Breast epithelium (tissue), 4 donors: ENCODE data around the gene COL8A1. TPM values are rescaled to one million over a fixed set of nuclear protein-coding genes. Genes with fewer than 3 reads are reported as not detected.

Experiments
- DNase-seq, 2 donors: peaks; one replicate each; pipeline ENCODE4 v3.0.0-alpha.2; 2019; ENCODE audit warnings: low spot score in 2 of 2
- H3K27ac ChIP-seq, 2 donors: fragments of 200-600 bp; sonication (generic) in 1 of 2; one replicate each; pipeline ENCODE4 v1.5.1; 2016 to 2019; ENCODE audit warnings: mild to moderate bottlenecking in 1 of 2
- H3K27me3 ChIP-seq, 2 donors: fragments of 200-600 bp; sonication (generic) in 1 of 2; one replicate each; pipeline versions ENCODE4 v1.5.1 to v1.6.0; 2017 to 2019; ENCODE audit warnings: control low read depth in 1 of 2, mild to moderate bottlenecking in 1 of 2
- H3K36me3 ChIP-seq: fragments of 200-600 bp; one replicate; pipeline ENCODE4 v1.5.1; 2019
- H3K4me1 ChIP-seq, 2 donors: fragments of 200-600 bp; sonication (generic); one replicate each; pipeline ENCODE4 v1.5.1; 2016 to 2019; ENCODE audit warnings: control low read depth in 1 of 2
- H3K4me3 ChIP-seq, 3 donors: fragments of 200-600 bp; sonication (generic); 1 replicate in 2 of 3; 2 replicates in 1 of 3; pipeline ENCODE4 v1.5.1; 2016 to 2019; ENCODE audit warnings: mild to moderate bottlenecking in 3 of 3, moderate library complexity in 2 of 3
- H3K9me3 ChIP-seq, 2 donors: fragments of 200-600 bp; sonication (generic) in 1 of 2; one replicate each; pipeline ENCODE4 v1.5.1; 2016 to 2019; ENCODE audit warnings: control low read depth in 1 of 2
- POLR2A ChIP-seq: fragments of 450-650 bp; IDR thresholded peaks from one replicate; pipeline ENCODE4 v1.6.1; 2016; ENCODE audit warnings: antibody characterized with exemption, mild to moderate bottlenecking, moderate library complexity
- POLR2AphosphoS5 ChIP-seq, 3 donors: sonication (generic); formaldehyde crosslinking; IDR thresholded peaks; one replicate each; pipeline ENCODE4 v1.6.1; 2017; ENCODE audit warnings: antibody characterized with exemption in 3 of 3
- intact Hi-C: fragments of 100-400 bp; cut with DNase I; formaldehyde crosslinking; loops from one replicate; pipeline ENCODE4 v1.15.1; 2023; ENCODE audit warnings: low total_unique reads
- total RNA-seq, 3 donors: library from RNA; depleted of rRNA; stranded (reverse); fragments of >200 nt; gene quantifications; one replicate each; pipeline ENCODE4 v1.1.0, GENCODE V29; 2016
- TF ChIP-seq, protein P1 (sequence below), 3 donors: fragments of 450-650 bp; IDR thresholded peaks; one replicate each; pipeline ENCODE4 v1.5.1; 2016 to 2017; ENCODE audit warnings: antibody characterized with exemption in 3 of 3, mild to moderate bottlenecking in 3 of 3, moderate library complexity in 3 of 3

COL8A1 gene
- total RNA-seq, 3 donors from 2014 or later = 9.2 to 43.6 (median 13.6) TPM

DNA sequence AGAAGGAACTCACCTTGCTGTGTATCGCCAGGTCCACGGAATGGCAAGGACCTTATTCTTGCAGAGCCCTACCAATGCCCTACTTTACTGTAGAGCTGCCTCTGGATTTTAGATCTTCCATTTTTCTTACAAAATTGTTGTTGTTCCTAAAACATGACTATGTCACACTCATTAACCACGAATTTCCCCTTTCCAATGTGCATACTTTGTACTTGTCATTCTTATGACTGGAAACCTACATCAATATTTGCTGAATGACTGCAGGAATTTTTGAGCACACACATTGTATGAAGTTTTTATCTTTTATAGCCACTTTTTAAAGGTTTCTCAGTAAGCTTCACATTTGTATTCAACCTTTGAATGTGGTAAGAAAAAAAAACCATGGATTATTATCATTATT is 143.4 kb downstream of the COL8A1 start:
- Histone ChIP-seq H3K36me3 (no peaks in the 10 kb centered on the region), H3K9me3 (no peaks in the 10 kb centered on the region), H3K4me3 (no peak overlapping the region), H3K4me1 (no peaks in the 10 kb centered on the region), H3K27ac (no peak overlapping the region), H3K27me3 (no peaks in the 10 kb centered on the region)
- intact Hi-C loops = no loop called here
- TF ChIP-seq, protein P1, sequence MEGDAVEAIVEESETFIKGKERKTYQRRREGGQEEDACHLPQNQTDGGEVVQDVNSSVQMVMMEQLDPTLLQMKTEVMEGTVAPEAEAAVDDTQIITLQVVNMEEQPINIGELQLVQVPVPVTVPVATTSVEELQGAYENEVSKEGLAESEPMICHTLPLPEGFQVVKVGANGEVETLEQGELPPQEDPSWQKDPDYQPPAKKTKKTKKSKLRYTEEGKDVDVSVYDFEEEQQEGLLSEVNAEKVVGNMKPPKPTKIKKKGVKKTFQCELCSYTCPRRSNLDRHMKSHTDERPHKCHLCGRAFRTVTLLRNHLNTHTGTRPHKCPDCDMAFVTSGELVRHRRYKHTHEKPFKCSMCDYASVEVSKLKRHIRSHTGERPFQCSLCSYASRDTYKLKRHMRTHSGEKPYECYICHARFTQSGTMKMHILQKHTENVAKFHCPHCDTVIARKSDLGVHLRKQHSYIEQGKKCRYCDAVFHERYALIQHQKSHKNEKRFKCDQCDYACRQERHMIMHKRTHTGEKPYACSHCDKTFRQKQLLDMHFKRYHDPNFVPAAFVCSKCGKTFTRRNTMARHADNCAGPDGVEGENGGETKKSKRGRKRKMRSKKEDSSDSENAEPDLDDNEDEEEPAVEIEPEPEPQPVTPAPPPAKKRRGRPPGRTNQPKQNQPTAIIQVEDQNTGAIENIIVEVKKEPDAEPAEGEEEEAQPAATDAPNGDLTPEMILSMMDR (IDR thresholded peaks at IDR 0.05) = no peak
- no peak for TF ChIP-seq POLR2A
- TF ChIP-seq POLR2AphosphoS5 (IDR thresholded peaks at IDR 0.05) = no peak
- DNase-seq = no peak

DNA sequence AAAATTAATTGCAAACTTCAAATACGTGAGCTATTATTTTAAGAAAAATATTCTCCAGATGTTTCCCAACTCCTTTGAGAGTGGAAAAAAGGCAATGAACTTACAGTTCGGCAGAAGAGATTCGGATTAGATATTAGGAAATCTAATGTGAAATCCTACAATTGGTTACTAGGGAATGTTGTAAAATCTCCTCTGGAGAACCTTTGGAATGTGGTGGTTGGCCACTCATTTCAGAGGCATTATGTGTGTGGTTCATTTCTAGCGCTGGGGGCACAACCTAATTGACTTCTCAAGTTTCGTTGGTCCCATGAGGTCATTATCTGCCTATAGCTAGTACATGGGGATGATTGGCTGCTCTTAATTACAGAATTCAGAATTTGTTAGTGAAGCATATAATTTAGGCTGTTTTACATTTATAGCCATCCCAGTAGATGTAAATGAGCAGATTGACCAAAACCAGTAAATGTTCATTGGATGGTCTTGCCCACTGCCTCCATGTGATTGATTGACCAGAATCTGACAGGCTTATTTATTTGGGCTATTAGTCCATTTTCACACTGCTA is 144.7 kb downstream of the COL8A1 start:
- H3K27ac ChIP-seq = no peak overlapping the region
- H3K4me3 ChIP-seq = no peak overlapping the region
- no peak for DNase-seq
- H3K36me3 ChIP-seq = no peaks in the 10 kb centered on the region
- H3K27me3 ChIP-seq = no peaks in the 10 kb centered on the region
- TF ChIP-seq, protein P1 (IDR thresholded peaks at IDR 0.05) = no peak
- TF ChIP-seq POLR2AphosphoS5 (IDR thresholded peaks at IDR 0.05) = no peak
- no peak for TF ChIP-seq POLR2A
- intact Hi-C loops = no loop called here
- no peaks in the 10 kb centered on the region for H3K4me1 ChIP-seq
- H3K9me3 ChIP-seq = no peaks in the 10 kb centered on the region

DNA sequence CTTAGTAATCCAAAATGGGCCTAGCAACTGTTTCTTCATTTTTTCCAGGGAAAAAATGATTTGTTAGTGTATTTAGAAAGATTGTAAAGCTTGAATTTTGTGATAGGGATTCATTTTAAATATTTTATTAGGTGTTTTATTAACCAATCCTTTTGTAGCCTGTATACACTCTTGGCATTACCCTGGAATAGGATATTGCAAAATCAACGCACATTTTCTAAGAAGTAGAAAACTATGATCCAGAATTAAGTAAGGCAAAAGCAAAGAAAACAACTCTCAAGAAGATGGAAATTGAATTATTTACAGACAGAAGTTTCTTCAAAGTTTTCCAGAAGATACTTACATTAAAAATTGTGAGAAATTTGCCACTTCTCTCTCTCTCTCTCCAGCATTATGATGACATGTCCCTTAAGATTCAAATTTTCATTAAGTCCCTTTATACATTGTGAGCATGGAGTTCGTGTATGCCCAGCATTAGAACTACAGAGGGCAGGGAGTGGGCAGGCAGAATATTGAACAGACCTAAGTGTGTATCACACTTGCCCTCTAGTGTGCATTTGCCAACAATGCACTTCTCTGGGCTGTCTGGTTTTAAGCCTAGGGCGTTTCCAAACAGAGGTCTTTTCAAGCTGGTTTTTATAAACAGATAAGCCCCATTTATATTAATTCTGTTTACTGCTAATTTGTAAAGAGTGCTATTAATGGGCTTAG is 150.8 kb downstream of the COL8A1 start:
- DNase-seq = no peak
- Histone ChIP-seq H3K27me3 (no peaks in the 10 kb centered on the region), H3K36me3 (no peaks in the 10 kb centered on the region), H3K27ac (no peak overlapping the region), H3K4me3 (no peak overlapping the region), H3K9me3 (no peaks in the 10 kb centered on the region), H3K4me1 (no peaks in the 10 kb centered on the region)
- TF ChIP-seq POLR2AphosphoS5 (IDR thresholded peaks at IDR 0.05) = no peak
- TF ChIP-seq, protein P1 (IDR thresholded peaks at IDR 0.05) = peak in 2 of 3 donors; percentile 8 to 41
- intact Hi-C loops = no loop called here

DNA sequence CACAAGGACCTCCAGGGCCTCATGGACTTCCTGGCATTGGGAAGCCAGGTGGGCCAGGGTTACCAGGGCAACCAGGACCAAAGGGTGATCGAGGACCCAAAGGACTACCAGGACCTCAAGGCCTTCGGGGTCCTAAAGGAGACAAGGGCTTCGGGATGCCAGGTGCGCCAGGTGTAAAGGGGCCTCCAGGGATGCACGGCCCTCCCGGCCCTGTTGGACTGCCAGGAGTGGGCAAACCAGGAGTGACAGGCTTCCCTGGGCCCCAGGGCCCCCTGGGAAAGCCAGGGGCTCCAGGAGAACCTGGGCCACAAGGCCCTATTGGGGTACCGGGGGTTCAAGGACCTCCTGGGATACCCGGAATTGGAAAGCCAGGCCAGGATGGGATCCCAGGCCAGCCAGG is 156.1 kb downstream of the COL8A1 start:
- Histone ChIP-seq H3K27ac (no peak overlapping the region), H3K27me3 (no peaks in the 10 kb centered on the region), H3K4me1 (no peaks in the 10 kb centered on the region), H3K36me3 (no peaks in the 10 kb centered on the region), H3K9me3 (no peaks in the 10 kb centered on the region), H3K4me3 (no peak overlapping the region)
- no peak for TF ChIP-seq POLR2AphosphoS5 (IDR thresholded peaks at IDR 0.05)
- TF ChIP-seq POLR2A = no peak
- TF ChIP-seq, protein P1 (IDR thresholded peaks at IDR 0.05) = no peak
- DNase-seq = no peak
- intact Hi-C loops = no loop called here

DNA sequence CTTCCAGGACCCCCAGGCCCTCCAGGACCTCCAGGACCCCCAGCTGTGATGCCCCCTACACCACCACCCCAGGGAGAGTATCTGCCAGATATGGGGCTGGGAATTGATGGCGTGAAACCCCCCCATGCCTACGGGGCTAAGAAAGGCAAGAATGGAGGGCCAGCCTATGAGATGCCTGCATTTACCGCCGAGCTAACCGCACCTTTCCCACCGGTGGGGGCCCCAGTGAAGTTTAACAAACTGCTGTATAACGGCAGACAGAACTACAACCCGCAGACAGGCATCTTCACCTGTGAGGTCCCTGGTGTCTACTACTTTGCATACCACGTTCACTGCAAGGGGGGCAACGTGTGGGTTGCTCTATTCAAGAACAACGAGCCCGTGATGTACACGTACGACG is 157.2 kb downstream of the COL8A1 start:
- Histone ChIP-seq H3K27me3 (no peaks in the 10 kb centered on the region), H3K4me1 (no peaks in the 10 kb centered on the region), H3K9me3 (no peaks in the 10 kb centered on the region), H3K36me3 (no peaks in the 10 kb centered on the region), H3K4me3 (no peak overlapping the region), H3K27ac (no peak overlapping the region)
- TF ChIP-seq POLR2AphosphoS5 (IDR thresholded peaks at IDR 0.05) (no peak), POLR2A (no peak)
- TF ChIP-seq, protein P1 (IDR thresholded peaks at IDR 0.05) = no peak
- no peak for DNase-seq
- intact Hi-C loops = no loop called here
